Chondrocyte (in vitro differentiated cells): ENCODE measurements around the gene DNAJC22. TPM values are rescaled to one million over a fixed set of nuclear protein-coding genes. Genes with fewer than 3 reads are reported as not detected.

Source experiments
- DNase-seq: peaks from one replicate; pipeline ENCODE4 v3.0.0; 2021; ENCODE audit warnings: mixed read lengths, low spot score
- H3K27ac Mint-ChIP-seq: one replicate; pipeline ENCODE4 v1.8.0; 2021; ENCODE audit warnings: mild to moderate bottlenecking, moderate library complexity, mixed read lengths; ENCODE audit not compliant: unreplicated experiment
- H3K27me3 Mint-ChIP-seq: 2 replicates; pipeline ENCODE4 v1.8.0; 2021; ENCODE audit warnings: low read depth, mixed read lengths
- H3K36me3 Mint-ChIP-seq: 2 replicates; pipeline ENCODE4 v1.8.0; 2021; ENCODE audit warnings: low read depth, mixed read lengths
- H3K4me1 Mint-ChIP-seq: 2 replicates; pipeline ENCODE4 v1.8.0; 2021; ENCODE audit warnings: low read depth, mild to moderate bottlenecking, mixed read lengths
- H3K4me3 Mint-ChIP-seq: one replicate; pipeline ENCODE4 v1.8.0; 2021; ENCODE audit warnings: mild to moderate bottlenecking, moderate library complexity, mixed read lengths; ENCODE audit not compliant: unreplicated experiment
- H3K9me3 Mint-ChIP-seq: 2 replicates; pipeline ENCODE4 v1.8.0; 2021; ENCODE audit warnings: low read depth, mixed read lengths
- CTCF ChIP-seq: fragments of 200-600 bp; sonication (generic); IDR thresholded peaks from 2 replicates; pipeline ENCODE4 v1.5.0; 2021; ENCODE audit warnings: antibody characterized with exemption, mild to moderate bottlenecking, moderate library complexity
- total RNA-seq: library from RNA; stranded (reverse); gene quantifications from 3 replicates; pipeline ENCODE4 v1.2.1, GENCODE V29; 2021

The DNAJC22 gene
- total RNA-seq, 1 donor from 2014 or later, result 0.50 TPM

DNA sequence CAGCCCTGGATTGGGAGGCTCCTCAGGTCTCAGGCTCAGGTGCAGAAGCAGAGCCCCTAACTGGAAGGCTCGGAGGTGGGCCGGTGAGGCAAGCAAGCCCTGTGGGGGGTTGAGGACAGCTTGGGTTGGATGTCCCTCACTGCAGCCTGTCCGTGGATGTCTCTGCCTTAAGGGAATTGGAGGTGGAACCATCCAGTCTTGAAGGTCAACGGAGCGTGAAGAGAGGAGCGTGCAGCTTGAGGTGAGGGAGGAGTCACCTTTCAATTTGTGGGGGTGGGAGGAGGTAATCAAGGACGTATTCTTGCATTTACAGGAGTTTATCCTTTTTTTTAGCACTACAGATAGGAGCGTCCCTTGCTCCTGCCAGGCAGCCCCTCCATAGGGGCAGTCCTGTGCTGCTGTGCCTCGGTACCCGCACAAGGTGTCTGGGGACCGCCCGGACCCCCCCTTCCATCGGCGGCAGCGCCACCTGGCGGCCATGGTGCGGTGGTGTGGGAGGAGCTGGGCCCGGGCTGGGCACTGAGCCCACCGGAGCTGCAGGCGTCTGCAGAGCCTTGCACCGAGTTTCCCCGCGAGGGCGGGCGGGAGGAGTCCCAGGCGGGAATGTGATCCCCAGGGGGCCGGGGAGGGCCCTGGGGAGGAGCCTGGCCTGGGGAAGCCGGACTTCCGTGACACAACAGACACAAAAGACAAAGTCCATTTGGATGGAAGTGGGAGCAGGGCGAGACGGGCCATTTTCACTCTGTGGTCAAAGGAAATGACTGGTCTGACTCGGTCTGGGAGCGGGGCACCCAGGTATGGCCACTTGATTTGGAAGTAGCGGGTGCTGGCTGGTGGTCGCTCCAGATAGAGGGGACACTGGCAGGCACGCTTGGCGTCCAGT lies 864 bp downstream of the DNAJC22 start:
- peaks cover 17% of the 10 kb centered on the region for H3K27me3 Mint-ChIP-seq
- no peak for DNase-seq
- no peaks in the 10 kb centered on the region for H3K36me3 Mint-ChIP-seq
- H3K9me3 Mint-ChIP-seq, result no peaks in the 10 kb centered on the region
- peak; percentile 99 for TF ChIP-seq CTCF
- no peak overlapping the region for H3K27ac Mint-ChIP-seq
- H3K4me3 Mint-ChIP-seq, result peak overlapping the region; percentile 65
- peaks cover 31% of the 10 kb centered on the region for H3K4me1 Mint-ChIP-seq

DNA sequence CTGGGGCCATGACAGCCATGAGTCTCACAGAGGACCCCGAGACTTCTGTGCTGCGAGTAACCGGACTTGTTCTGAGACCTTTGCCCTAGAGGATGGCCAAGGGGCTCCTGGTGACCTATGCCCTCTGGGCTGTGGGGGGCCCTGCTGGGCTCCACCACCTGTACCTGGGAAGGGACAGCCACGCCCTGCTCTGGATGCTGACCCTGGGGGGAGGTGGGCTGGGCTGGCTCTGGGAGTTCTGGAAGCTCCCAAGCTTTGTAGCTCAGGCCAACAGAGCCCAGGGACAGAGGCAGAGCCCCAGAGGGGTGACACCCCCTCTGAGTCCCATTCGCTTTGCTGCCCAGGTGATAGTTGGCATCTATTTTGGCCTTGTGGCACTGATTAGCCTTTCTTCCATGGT lies 2.1 kb downstream of the DNAJC22 start:
- TF ChIP-seq CTCF, result no peak
- no peak for DNase-seq
- Mint-ChIP-seq H3K4me1 (peaks cover 24% of the 10 kb centered on the region), H3K9me3 (no peaks in the 10 kb centered on the region), H3K36me3 (no peaks in the 10 kb centered on the region), H3K27me3 (peaks cover 13% of the 10 kb centered on the region), H3K27ac (no peak overlapping the region), H3K4me3 (no peak overlapping the region)

GRCh38 chr12:49349266-49349665 lies 2.6 kb downstream of the DNAJC22 start:
- H3K36me3 Mint-ChIP-seq, result no peaks in the 10 kb centered on the region
- no peaks in the 10 kb centered on the region for H3K9me3 Mint-ChIP-seq
- H3K4me3 Mint-ChIP-seq, result no peak overlapping the region
- peaks cover 13% of the 10 kb centered on the region for H3K27me3 Mint-ChIP-seq
- H3K27ac Mint-ChIP-seq, result no peak overlapping the region
- DNase-seq, result no peak
- no peak for TF ChIP-seq CTCF
- H3K4me1 Mint-ChIP-seq, result peaks cover 24% of the 10 kb centered on the region

- H3K27me3 Mint-ChIP-seq, result peaks cover under 1% of the 10 kb centered on the region
- H3K4me3 Mint-ChIP-seq, result no peak overlapping the region
- no peak overlapping the region for H3K27ac Mint-ChIP-seq
- TF ChIP-seq CTCF, result no peak
- no peaks in the 10 kb centered on the region for H3K9me3 Mint-ChIP-seq
- peaks cover 5% of the 10 kb centered on the region for H3K4me1 Mint-ChIP-seq
- no peak for DNase-seq
- no peaks in the 10 kb centered on the region for H3K36me3 Mint-ChIP-seq
Measured at GRCh38 chr12:49352351-49352750, 5.7 kb downstream of the DNAJC22 start.

DNA sequence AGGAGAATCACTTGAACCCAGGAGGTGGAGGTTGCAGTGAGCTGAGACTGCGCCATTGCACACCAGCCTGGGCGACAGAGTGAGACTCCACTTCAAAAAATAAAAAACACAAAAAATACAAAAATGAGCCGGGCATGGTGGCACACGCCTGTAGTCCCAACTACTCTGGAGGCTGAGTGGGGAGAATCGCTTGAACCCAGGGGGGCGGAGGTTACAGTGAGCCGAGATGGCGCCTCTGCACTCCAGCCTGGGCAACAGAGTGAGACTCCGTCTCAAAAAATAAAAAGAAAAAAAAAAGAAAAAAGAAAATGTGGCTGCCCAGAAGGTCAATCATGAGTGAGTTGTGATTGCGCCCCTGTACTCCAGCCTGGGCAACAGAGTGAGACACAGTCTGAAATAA lies 9.2 kb downstream of the DNAJC22 start:
- H3K9me3 Mint-ChIP-seq, result no peaks in the 10 kb centered on the region
- H3K27me3 Mint-ChIP-seq, result no peaks in the 10 kb centered on the region
- peaks cover 9% of the 10 kb centered on the region for H3K4me1 Mint-ChIP-seq
- H3K4me3 Mint-ChIP-seq, result no peak overlapping the region
- H3K27ac Mint-ChIP-seq, result no peak overlapping the region
- no peak for TF ChIP-seq CTCF
- H3K36me3 Mint-ChIP-seq, result no peaks in the 10 kb centered on the region
- DNase-seq, result no peak
